Stomach (tissue), 9 donors: Measurements from ENCODE around the gene CAPN5. TPM values are rescaled to one million over a fixed set of nuclear protein-coding genes. Genes with fewer than 3 reads are reported as not detected.

Experiments used
- DNase-seq, 2 donors: peaks; one replicate each; pipeline versions ENCODE4 v3.0.0 to v3.0.0-alpha.2; 2013 to 2019
- H3K27ac ChIP-seq, 5 donors: fragments of 200-600 bp in 4 of 5; sonication (generic) in 4 of 5; one replicate each; pipeline ENCODE4 v1.5.1; 2013 to 2019; ENCODE audit warnings: mild to moderate bottlenecking in 1 of 5, moderate library complexity in 1 of 5
- H3K27me3 ChIP-seq, 3 donors: fragments of 200-600 bp; sonication (generic); one replicate each; pipeline ENCODE4 v1.5.1; 2017 to 2019; ENCODE audit warnings: mixed run types in 1 of 3
- H3K36me3 ChIP-seq, 4 donors: fragments of 200-600 bp; sonication (generic); 1 replicate in 3 of 4; 2 replicates in 1 of 4; pipeline ENCODE4 v1.5.1; 2016 to 2019
- H3K4me1 ChIP-seq, 4 donors: fragments of 200-600 bp; sonication (generic); one replicate each; pipeline ENCODE4 v1.5.1; 2016 to 2019
- H3K4me3 ChIP-seq, 4 donors: fragments of 200-600 bp; sonication (generic) in 3 of 4; one replicate each; pipeline ENCODE4 v1.5.1; 2016 to 2019; ENCODE audit warnings: mild to moderate bottlenecking in 1 of 4
- H3K9me3 ChIP-seq, 4 donors: fragments of 200-600 bp; sonication (generic); one replicate each; pipeline ENCODE4 v1.5.1; 2016 to 2019
- EP300 ChIP-seq: sonication (generic); formaldehyde crosslinking; IDR thresholded peaks from one replicate; pipeline ENCODE4 v1.6.1; 2017; ENCODE audit warnings: antibody characterized with exemption
- POLR2A ChIP-seq, 4 donors: fragments of 450-650 bp; IDR thresholded peaks; one replicate each; pipeline ENCODE4 v1.6.1; 2016; ENCODE audit warnings: antibody characterized with exemption in 4 of 4, control low read depth in 2 of 4, mild to moderate bottlenecking in 1 of 4, moderate library complexity in 1 of 4
- POLR2AphosphoS5 ChIP-seq, 3 donors: sonication (generic); formaldehyde crosslinking; IDR thresholded peaks; one replicate each; pipeline ENCODE4 v1.6.1; 2016; ENCODE audit warnings: antibody characterized with exemption in 3 of 3
- WGBS, 5 donors: extraction: QIAGEN DNeasy Blood & Tissue Kit in 3 of 5; methylation state at CpG; one replicate each; pipeline versions ENCODE4 v1.1.5 to v1.1.7; 2013 to 2018; 5-methylcytosine and 5-hydroxymethylcytosine counted together
- intact Hi-C: fragments of 100-400 bp; cut with DNase I; formaldehyde crosslinking; loops from one replicate; pipeline ENCODE4 v1.15.1; 2023; ENCODE audit warnings: low total_unique reads
- polyA plus RNA-seq, 3 donors: library from polyadenylated mRNA; stranded (reverse); fragments of 200-250 nt; gene quantifications; one replicate each; pipeline ENCODE4 v1.2.3, GENCODE V29; 2013
- total RNA-seq, 5 donors: library from RNA; depleted of rRNA; stranded (reverse); fragments of >200 nt; gene quantifications; one replicate each; pipeline versions ENCODE4 v1.1.0 to v1.2.3, GENCODE V29; 2014 to 2016
- TF ChIP-seq, protein P1 (sequence below), 7 experiments: fragments of 450-650 bp in 4 of 7; fragments of 200-600 bp in 3 of 7; sonication (generic) in 3 of 7; IDR thresholded peaks; one replicate each; pipeline ENCODE4 v1.5.1; 2016 to 2019; ENCODE audit warnings: antibody characterized with exemption in 7 of 7, control low read depth in 2 of 7, mild to moderate bottlenecking in 1 of 7
- donor health status: healthy with polysubstance abuse.
- donor health status: Bipolar disorder and iron deficiency.
- donor health status: healthy.

CAPN5 gene
- total and polyA plus RNA-seq, 8 donors, result 10.0 to 110 (median 65.9) TPM

DNA sequence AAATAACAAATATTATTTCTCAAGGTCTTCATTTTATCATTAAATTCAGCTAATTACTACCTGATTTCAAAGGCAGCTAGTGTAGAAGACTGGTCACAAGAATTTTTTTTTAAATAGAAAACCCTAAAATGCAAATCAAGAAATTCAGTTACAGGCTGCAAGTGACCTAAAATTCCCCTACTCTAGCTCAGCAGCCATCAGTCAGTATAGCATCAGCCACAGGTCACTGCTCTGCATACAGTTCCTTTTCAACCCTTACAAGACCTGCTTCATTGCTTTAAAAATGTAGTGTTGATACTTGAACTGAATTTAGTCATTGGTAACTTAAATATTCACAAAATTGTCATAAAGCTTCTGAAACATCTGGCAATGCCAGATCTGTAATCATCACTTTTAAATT is 42.0 kb upstream of the CAPN5 start:
- no peaks in the 10 kb centered on the region for H3K9me3 ChIP-seq
- DNase-seq, result no peak
- H3K4me3 ChIP-seq, result no peak overlapping the region
- H3K4me1 ChIP-seq, result peaks cover 0 to 17% (median 1%) of the 10 kb centered on the region in 4 donors
- H3K27ac ChIP-seq, result no peak overlapping the region
- H3K36me3 ChIP-seq, result peaks cover 0 to 13% (median 0%) of the 10 kb centered on the region in 4 donors
- no peaks in the 10 kb centered on the region for H3K27me3 ChIP-seq
- TF ChIP-seq POLR2AphosphoS5 (IDR thresholded peaks at IDR 0.05), result no peak
- no peak for TF ChIP-seq EP300
- TF ChIP-seq, protein P1, sequence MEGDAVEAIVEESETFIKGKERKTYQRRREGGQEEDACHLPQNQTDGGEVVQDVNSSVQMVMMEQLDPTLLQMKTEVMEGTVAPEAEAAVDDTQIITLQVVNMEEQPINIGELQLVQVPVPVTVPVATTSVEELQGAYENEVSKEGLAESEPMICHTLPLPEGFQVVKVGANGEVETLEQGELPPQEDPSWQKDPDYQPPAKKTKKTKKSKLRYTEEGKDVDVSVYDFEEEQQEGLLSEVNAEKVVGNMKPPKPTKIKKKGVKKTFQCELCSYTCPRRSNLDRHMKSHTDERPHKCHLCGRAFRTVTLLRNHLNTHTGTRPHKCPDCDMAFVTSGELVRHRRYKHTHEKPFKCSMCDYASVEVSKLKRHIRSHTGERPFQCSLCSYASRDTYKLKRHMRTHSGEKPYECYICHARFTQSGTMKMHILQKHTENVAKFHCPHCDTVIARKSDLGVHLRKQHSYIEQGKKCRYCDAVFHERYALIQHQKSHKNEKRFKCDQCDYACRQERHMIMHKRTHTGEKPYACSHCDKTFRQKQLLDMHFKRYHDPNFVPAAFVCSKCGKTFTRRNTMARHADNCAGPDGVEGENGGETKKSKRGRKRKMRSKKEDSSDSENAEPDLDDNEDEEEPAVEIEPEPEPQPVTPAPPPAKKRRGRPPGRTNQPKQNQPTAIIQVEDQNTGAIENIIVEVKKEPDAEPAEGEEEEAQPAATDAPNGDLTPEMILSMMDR (IDR thresholded peaks at IDR 0.05), result no peak
- TF ChIP-seq POLR2A (IDR thresholded peaks at IDR 0.05), result no peak
- intact Hi-C loops, result no loop called here

DNA sequence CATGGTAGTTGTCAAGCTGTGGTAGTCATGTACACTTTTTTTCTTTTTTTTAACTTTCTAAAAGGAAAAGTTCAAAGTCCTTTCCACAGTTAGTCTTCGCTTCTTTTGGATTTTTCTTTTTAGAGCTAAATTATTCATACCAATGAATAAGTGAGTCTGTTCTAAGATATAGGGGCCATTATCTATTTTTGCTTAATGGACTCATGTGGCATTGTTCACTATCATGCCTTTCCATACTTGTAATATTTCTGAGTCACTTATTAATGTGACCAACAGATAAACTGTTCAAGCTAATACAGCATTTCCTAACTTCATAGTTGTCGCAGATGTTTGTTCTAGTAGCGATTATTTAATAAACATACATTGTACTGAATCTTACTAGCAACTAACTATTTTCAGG is 40.5 kb upstream of the CAPN5 start:
- no peak for TF ChIP-seq POLR2A (IDR thresholded peaks at IDR 0.05)
- TF ChIP-seq, protein P1 (IDR thresholded peaks at IDR 0.05), result no peak
- TF ChIP-seq POLR2AphosphoS5 (IDR thresholded peaks at IDR 0.05), result no peak
- no peak for TF ChIP-seq EP300
- intact Hi-C loops, result no loop called here
- DNase-seq, result no peak
- Histone ChIP-seq H3K4me3 (no peak overlapping the region), H3K36me3 (peaks cover 0 to 1% (median 0%) of the 10 kb centered on the region in 4 donors), H3K27ac (peak overlapping the region in 2 of 5 donors; percentile 52 to 75), H3K27me3 (peaks cover 0 to 11% (median 6%) of the 10 kb centered on the region in 3 donors), H3K4me1 (peaks cover 0 to 5% (median 0%) of the 10 kb centered on the region in 4 donors), H3K9me3 (no peaks in the 10 kb centered on the region)
- WGBS, 5 donors, result 31 to 59% (median 52%) methylated on average over 3 of the region's 3 CpGs

DNA sequence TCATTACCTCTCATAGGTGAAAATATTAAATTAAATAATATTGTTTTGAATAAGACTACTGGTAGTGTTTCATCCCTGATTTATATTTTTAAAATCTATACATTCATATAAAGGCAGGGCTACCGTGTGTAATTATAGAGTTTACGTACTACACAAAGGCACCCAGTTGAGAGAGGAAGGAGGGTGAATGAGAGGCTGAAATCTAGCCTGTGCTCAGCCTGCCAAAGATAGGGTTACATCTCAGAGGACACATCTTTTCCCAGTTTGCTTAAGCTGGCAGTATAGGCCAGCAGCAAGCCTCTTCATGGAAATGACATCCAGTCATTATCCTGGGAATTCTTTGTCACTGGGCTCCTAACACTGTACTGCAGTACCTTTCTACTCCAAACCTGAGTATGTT is 40.0 kb upstream of the CAPN5 start:
- H3K9me3 ChIP-seq, result no peaks in the 10 kb centered on the region
- peak overlapping the region; percentile 3 to 75 (median 52) for H3K27ac ChIP-seq
- TF ChIP-seq POLR2AphosphoS5 (IDR thresholded peaks at IDR 0.05) (no peak), POLR2A (IDR thresholded peaks at IDR 0.05) (no peak), EP300 (no peak)
- TF ChIP-seq, protein P1 (IDR thresholded peaks at IDR 0.05), result no peak
- DNase-seq, result no peak
- H3K4me1 ChIP-seq, result peaks cover 0 to 5% (median 0%) of the 10 kb centered on the region in 4 donors
- peaks cover 0 to 16% (median 7%) of the 10 kb centered on the region in 3 donors for H3K27me3 ChIP-seq
- intact Hi-C loops, result no loop called here
- WGBS, 5 donors, result 42 to 66% (median 57%) methylated on average over 2 of the region's 2 CpGs
- H3K4me3 ChIP-seq, result no peak overlapping the region
- no peaks in the 10 kb centered on the region for H3K36me3 ChIP-seq

DNA sequence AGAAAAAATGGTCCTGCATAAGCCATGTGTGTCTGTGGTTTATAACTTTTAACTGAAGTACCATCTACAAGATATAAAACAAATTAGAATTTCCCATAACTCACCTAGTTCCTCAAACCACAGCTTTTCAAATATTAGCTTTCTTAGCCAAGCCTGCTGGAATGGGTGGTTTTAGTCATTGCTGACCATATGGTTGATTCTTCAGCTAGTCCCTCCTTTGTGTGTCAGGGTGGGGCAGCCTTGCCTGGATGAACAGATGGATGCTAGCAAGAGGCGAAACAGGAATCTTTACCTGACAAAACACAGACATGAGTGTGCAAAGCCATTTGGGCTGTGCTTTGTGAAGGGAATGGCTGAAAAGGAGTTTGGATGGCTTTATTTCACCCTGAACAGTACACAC is 39.5 kb upstream of the CAPN5 start:
- no peak overlapping the region for H3K4me3 ChIP-seq
- H3K27ac ChIP-seq, result peak overlapping the region in 4 of 5 donors; percentile 3 to 75 (median 51)
- 67 to 92% (median 84%) methylated on average over 1 of the region's 1 CpG for WGBS, 5 donors
- TF ChIP-seq, protein P1 (IDR thresholded peaks at IDR 0.05), result no peak
- no peak for TF ChIP-seq EP300
- TF ChIP-seq POLR2A (IDR thresholded peaks at IDR 0.05), result no peak
- peak in 2 of 3 donors; percentile 12 to 13 for TF ChIP-seq POLR2AphosphoS5 (IDR thresholded peaks at IDR 0.05)
- peaks cover 0 to 5% (median 0%) of the 10 kb centered on the region in 4 donors for H3K4me1 ChIP-seq
- DNase-seq, result peak in 1 of 2 donors; percentile 54
- peaks cover 0 to 18% (median 7%) of the 10 kb centered on the region in 3 donors for H3K27me3 ChIP-seq
- H3K36me3 ChIP-seq, result no peaks in the 10 kb centered on the region
- intact Hi-C loops, result no loop called here
- H3K9me3 ChIP-seq, result no peaks in the 10 kb centered on the region
